Measurements from ENCODE around the gene WDR82.

WDR82 gene

GRCh38 chr3:52277071-52277964 lies 1.1 kb downstream of the WDR82 start:
- H3K27ac ChIP-seq, result peak overlapping the region; percentile 97
- no peak for TF ChIP-seq ZFX (IDR thresholded peaks at IDR 0.05; ENCODE audit: borderline replicate concordance)

DNA sequence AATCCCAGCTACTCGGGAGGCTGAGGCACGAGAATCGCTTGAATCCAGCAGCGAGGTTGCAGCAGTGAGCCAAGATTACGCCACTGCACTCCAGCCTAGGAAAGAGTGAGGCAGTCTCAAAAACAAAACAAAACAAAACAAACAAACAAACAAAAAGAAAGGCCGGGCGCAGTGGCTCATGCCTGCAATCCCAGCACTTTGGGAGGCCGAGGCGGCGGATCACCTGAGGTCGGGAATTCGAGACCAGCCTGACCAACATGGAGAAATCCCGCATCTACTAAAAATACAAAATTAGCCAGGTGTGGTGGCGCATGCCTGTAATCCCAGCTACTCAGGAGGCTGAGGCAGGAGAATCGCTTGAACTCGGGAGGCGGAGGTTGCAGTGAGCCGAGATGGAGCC lies 3.7 kb downstream of the WDR82 start:
- peak overlapping the region; percentile 97 for H3K27ac ChIP-seq

- no peak for TF ChIP-seq CTCF (IDR thresholded peaks at IDR 0.05)
- TF ChIP-seq ZFX (IDR thresholded peaks at IDR 0.05; ENCODE audit: borderline replicate concordance), result no peak
- H3K27ac ChIP-seq, result peak overlapping the region; percentile 22
Measured at GRCh38 chr3:52272831-52273230, 5.6 kb downstream of the WDR82 start.

- H3K27ac ChIP-seq, result peak overlapping the region; percentile 22
Measured at GRCh38 chr3:52272172-52272571, 6.3 kb downstream of the WDR82 start.

GRCh38 chr3:52270252-52270754 lies 8.1 kb downstream of the WDR82 start:
- no peak for TF ChIP-seq ZFX (IDR thresholded peaks at IDR 0.05; ENCODE audit: borderline replicate concordance)
- no peak for TF ChIP-seq CTCF (IDR thresholded peaks at IDR 0.05)
- no peak overlapping the region for H3K27ac ChIP-seq

DNA sequence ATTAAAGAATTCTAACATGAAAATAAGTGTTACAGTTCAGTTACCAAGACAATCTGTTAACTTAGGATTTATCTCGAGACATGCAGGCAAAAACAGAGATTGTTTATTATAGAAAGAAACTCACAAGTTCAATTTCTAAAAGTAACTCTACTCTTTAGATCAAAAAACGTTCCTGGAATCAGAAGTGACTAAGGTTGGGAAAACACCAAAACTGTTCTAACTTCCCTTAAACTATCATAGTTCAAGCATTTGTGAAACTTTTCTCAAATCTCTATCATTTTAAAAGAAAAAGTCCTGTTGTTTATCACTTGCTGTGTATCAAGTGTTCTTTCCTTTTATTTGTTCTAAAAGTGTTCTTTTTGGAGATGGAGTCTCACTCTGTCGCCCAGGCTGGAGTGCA lies 8.7 kb downstream of the WDR82 start:
- TF ChIP-seq CTCF (IDR thresholded peaks at IDR 0.05) (no peak), ZFX (IDR thresholded peaks at IDR 0.05; ENCODE audit: borderline replicate concordance) (no peak)
- H3K27ac ChIP-seq, result no peak overlapping the region

DNA sequence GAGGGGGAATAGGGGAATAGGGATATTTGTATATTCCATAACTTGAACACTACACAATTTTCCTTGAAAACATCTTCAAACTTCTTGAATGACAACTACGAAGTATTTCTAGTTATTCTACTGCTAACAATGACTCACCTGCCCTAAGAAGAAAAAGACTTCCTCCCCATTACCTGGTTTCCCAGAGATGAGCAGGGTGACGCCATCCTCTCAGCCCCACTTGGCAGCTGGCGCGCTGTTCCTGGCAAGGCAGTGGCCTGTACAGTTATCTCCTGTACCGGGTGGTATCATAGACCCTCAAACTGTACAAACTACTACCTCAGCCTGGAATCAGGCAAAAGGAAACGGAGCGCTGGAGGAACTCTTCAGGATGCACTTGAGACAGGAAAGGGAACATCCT lies 10.4 kb downstream of the WDR82 start:
- peak overlapping the region; percentile 5; the same call in 1 of the 2 replicates for H3K27ac ChIP-seq
- no peak for TF ChIP-seq ZFX (IDR thresholded peaks at IDR 0.05; ENCODE audit: borderline replicate concordance)
- no peak for TF ChIP-seq CTCF (IDR thresholded peaks at IDR 0.05)

DNA sequence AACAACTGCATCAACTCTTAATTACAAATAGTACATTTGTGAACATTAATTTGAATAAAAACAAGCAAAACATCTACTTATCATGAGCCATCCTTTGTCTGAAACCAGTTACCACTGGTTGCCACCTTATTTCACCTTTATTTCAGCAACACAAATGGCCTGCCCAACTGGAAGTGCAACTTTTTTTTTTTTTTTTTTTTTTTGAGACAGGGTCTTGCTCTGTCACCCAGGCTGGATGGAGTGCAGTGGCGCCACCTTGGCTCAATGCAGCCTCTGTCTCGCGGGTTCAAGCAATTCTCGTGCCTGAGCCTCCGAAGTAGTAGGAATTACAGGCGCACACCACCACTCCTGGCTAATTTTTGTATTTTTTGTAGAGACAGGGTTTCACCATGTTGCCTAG lies 13.1 kb downstream of the WDR82 start:
- H3K27ac ChIP-seq, result peak overlapping the region; percentile 28; the same call in 1 of the 2 replicates
- TF ChIP-seq CTCF (IDR thresholded peaks at IDR 0.05) (peak; percentile 31), ZFX (IDR thresholded peaks at IDR 0.05; ENCODE audit: borderline replicate concordance) (no peak)

GRCh38 chr3:52262447-52262846 lies 16.0 kb downstream of the WDR82 start:
- H3K27ac ChIP-seq, result no peak overlapping the region
- TF ChIP-seq ZFX (IDR thresholded peaks at IDR 0.05; ENCODE audit: borderline replicate concordance), result no peak
- no peak for TF ChIP-seq CTCF (IDR thresholded peaks at IDR 0.05)

Data from 22Rv1 (cell line).